ENCODE measurements around the gene ATP8A2. TPM values are rescaled to one million over a fixed set of nuclear protein-coding genes. Genes with fewer than 3 reads are reported as not detected.
A peak's percentile ranks its signal among the peaks of the same experiment; 100 is the strongest.

Gene ATP8A2
- polyA plus RNA-seq, 4 donors: 5.2 to 11.3 (median 6.8) TPM

DNA sequence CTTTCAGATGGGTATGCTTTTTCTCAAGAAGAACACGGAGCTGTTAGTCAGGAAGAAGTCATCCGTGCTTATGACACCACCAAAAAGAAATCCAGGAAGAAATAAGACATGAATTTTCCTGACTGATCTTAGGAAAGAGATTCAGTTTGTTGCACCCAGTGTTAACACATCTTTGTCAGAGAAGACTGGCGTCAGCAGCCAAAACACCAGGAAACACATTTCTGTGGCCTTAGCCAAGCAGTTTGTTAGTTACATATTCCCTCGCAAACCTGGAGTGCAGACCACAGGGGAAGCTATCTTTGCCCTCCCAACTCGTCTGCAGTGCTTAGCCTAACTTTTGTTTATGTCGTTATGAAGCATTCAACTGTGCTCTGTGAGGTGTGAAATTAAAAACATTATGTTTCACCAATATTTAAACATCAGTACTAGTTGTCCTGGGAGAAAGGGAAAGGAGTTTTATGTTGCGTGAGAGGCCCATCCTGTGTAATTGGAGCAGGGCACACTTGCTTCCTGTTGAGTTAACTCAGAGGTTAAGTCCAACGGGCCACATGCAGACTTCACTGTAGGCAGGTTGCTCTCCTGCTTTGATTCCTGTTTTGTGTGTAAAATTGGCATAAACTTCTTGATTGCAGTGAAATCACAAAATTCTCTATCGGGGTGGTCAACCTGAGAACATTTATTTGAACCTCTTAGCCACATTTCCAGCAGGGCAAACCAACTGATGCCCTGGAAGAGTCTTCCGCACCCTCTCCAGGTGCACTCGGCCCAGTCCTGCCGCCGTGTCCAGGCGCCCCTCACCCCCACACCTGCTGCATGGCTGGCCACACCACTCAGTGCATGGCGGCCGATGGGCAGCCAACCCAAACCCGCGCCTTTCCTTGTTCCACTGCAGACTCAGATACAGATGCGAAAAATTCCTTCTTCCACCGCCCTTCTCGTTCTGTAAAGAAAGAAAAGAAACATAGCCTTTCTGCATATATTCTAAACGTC, 648.4 kb downstream of the ATP8A2 start:
- DNase-seq (ENCODE audit: low read depth in 4 of 4, low spot score in 3 of 4): no peak

GRCh38 chr13:26020891-26021290, 649.1 kb downstream of the ATP8A2 start:
- DNase-seq (ENCODE audit: low read depth in 4 of 4, low spot score in 3 of 4): no peak

DNA sequence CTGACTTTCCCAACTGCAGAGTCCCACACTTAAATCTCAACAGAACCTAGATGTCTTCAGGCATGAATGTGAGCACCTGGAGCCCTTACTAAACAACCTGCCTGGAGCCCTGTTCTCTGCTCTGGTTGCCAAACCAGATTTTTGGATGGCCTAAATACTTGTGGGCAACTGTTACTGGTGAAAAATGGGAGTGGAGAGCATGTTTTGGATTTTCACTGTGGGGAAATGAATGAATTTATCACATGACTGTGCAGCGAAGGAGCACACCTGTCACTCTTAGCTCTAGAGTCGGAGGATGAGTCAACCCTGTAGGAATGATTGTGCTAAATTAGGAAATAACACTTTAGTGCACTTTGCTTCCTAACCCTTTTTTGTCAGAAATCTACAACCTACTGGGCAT, 649.7 kb downstream of the ATP8A2 start:
- DNase-seq (ENCODE audit: low read depth in 4 of 4, low spot score in 3 of 4): no peak

GRCh38 chr13:26021956-26022355, 650.2 kb downstream of the ATP8A2 start:
- no peak for DNase-seq (ENCODE audit: low read depth in 4 of 4, low spot score in 3 of 4)

GRCh38 chr13:26022538-26023292, 650.9 kb downstream of the ATP8A2 start:
- peak in 1 of 4 donors; percentile 69 for DNase-seq (ENCODE audit: low read depth in 4 of 4, low spot score in 3 of 4)

DNA sequence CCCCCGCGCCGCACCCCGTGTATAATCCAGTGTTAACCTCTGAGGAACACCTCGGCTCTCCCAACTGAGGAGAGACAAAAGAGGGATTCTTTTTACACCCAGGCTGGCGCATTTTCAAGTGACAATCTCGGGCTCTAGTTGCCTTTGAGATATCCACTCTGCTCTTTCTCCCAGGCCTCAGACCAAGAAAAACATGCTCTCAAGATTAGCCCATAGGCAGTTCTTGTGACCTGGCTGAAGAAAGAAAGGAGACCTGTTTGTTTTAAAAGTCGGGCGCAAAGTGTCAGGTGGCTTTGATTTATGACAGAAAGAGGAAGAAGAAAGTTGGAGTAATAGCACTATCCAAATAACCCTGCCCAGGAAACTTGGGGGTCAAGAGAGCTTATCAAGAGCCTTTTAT, 652.8 kb downstream of the ATP8A2 start:
- DNase-seq (ENCODE audit: low read depth in 4 of 4, low spot score in 3 of 4): no peak

DNA sequence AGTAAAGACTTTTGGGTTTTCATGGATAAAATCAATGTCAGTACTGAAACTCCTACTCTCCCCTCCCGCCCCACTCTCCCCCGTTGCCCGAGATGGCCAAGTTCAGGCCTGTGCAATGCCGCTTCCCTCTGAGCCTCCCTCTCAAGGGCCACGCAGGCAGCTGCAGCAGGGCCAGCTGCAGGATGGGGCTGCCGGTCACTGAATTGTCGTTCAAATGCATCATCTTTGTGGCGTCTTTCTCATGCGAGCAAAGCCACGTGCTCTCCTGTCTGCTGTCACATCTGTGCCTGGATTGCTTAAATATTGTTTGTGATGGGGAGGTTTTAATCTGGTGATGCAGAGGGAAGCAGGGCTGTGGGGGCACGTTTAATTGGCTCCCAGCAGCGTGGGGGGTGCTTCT, 653.4 kb downstream of the ATP8A2 start:
- no peak for DNase-seq (ENCODE audit: low read depth in 4 of 4, low spot score in 3 of 4)

DNA sequence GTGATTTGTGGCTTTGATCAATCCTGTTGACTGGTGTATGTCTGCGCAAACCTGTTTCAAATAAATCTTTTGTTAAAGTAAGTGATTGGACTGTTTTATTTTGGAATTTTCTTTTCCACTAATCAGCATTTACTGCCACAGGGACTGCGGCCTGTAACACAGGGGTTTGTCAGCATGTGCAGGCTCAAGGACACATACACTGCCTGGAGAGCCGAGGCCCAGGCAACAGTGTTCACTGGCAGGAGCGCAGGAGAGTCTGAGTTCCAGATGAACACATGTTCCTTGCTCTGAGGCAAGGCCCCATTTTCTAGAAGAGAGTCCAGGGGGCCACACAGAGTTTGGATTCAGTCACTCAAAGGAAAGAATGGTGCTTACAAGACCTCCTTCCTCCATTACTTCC, 654.0 kb downstream of the ATP8A2 start:
- no peak for DNase-seq (ENCODE audit: low read depth in 4 of 4, low spot score in 3 of 4)

GRCh38 chr13:26026211-26026610, 654.4 kb downstream of the ATP8A2 start:
- no peak for DNase-seq (ENCODE audit: low read depth in 4 of 4, low spot score in 3 of 4)

- no peak for DNase-seq (ENCODE audit: low read depth in 4 of 4, low spot score in 3 of 4)
Observed at GRCh38 chr13:26029581-26030136, 657.9 kb downstream of the ATP8A2 start.

GRCh38 chr13:26030331-26030730, 658.6 kb downstream of the ATP8A2 start:
- DNase-seq (ENCODE audit: low read depth in 4 of 4, low spot score in 3 of 4): no peak

- DNase-seq (ENCODE audit: low read depth in 4 of 4, low spot score in 3 of 4): no peak
Observed at GRCh38 chr13:26034018-26034417, 662.2 kb downstream of the ATP8A2 start.

GRCh38 chr13:26036383-26036782, 664.6 kb downstream of the ATP8A2 start:
- DNase-seq (ENCODE audit: low read depth in 4 of 4, low spot score in 3 of 4): no peak

DNA sequence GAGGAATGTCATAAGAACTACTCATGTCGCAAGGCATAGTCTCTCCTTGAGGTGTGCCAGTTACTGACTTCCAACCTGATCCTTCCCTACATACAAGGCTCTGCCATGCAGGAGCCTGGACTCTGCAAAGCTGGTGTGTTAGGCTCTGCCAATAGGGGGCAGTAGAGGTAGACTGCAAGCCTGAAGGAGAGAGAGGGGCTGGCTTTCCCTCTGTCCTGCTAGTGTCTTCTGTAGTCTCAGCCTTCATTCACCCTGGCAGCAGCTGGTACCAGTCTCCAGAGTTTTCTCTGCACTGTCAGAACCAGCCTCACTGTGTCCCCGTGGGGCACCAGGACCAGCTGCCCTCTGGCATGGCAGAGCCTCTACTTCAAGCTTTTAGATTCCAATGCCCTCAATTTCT, 665.5 kb downstream of the ATP8A2 start:
- DNase-seq (ENCODE audit: low read depth in 4 of 4, low spot score in 3 of 4): no peak

- no peak for DNase-seq (ENCODE audit: low read depth in 4 of 4, low spot score in 3 of 4)
Observed at GRCh38 chr13:26038931-26039475, 667.2 kb downstream of the ATP8A2 start.

- no peak for DNase-seq (ENCODE audit: low read depth in 4 of 4, low spot score in 3 of 4)
Observed at GRCh38 chr13:26041444-26041843, 669.7 kb downstream of the ATP8A2 start.

DNA sequence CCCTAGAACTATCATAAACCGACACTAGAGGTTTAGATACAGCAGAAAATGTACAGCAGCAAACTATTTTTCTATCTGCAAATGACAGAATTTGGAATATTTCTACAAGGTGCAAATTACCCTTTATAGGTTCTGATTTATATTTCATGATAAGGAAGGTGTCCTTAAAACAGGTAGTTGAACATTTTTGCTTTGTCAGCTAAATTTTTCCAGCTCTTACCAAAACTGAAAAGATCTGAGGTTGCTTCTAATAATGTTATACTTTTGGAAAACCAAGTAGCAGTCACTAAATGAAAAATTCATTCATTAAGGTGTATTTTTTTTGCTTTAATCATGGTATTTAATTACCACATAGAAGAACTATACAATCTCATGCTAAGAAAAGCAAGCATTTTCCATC, 671.0 kb downstream of the ATP8A2 start:
- DNase-seq (ENCODE audit: low read depth in 4 of 4, low spot score in 3 of 4): no peak

- no peak for DNase-seq (ENCODE audit: low read depth in 4 of 4, low spot score in 3 of 4)
Observed at GRCh38 chr13:26045142-26045541, 673.4 kb downstream of the ATP8A2 start.

DNA sequence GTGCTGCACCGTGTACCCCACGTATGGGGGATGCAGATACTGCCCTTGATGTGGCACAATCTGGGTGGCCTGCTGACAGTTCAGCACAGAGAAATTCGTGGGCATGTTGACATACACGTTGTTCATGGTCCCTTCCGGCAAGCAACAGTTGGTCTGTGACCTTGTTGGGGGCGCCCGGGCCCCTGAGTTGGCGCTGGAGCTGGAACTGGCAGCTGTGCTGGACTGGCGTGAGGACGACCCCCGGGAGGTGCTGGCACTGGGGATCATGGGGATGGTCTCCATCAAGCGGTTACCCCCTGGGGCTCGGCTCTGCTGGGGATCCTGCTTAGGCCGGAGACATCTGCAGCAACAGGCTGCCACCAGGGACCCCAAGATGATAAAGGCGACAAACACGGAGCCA, 674.9 kb downstream of the ATP8A2 start:
- no peak for DNase-seq (ENCODE audit: low read depth in 4 of 4, low spot score in 3 of 4)

GRCh38 chr13:26047040-26047439, 675.3 kb downstream of the ATP8A2 start:
- DNase-seq (ENCODE audit: low read depth in 4 of 4, low spot score in 3 of 4): no peak

DNA sequence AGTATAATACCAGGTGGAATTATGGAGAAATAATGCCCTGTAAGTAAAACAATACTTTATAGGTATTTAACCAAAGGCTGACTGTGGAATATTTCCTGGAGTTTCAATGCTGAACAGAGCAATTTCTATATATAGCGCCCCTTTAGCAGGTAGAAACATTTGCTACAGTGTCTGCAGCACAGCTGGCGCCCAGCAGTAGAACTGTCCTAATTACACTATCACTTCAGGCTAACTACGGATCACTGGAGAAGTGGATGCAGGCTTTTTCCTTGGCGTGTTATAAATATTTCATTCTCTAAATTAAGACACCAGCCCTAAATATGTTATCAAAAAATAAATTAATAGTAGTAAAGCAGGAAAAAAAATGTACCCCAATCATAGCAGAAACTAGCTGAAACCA, 677.0 kb downstream of the ATP8A2 start:
- DNase-seq (ENCODE audit: low read depth in 4 of 4, low spot score in 3 of 4): no peak

Data from left renal pelvis (tissue), 4 donors.